LNCaP clone FGC (cell line): ENCODE data around the gene TMEM95.
A peak's percentile ranks its signal among the peaks of the same experiment; 100 is the strongest.

Experiments
- DNase-seq: peaks from one replicate; pipeline ENCODE4 v3.0.0-alpha.2; 2011; ENCODE audit warnings: low read depth
- H3K4me3 ChIP-seq: 2 replicates; pipeline ENCODE4 v1.5.1; 2011; ENCODE audit warnings: mild to moderate bottlenecking, low read depth, low read length, control low read depth
- CTCF ChIP-seq: IDR thresholded peaks from 2 replicates; pipeline ENCODE4 v1.5.1; 2012; ENCODE audit warnings: mild to moderate bottlenecking; ENCODE audit not compliant: control insufficient read depth, insufficient read depth; ENCODE audit errors: extremely low read depth

The TMEM95 gene

GRCh38 chr17:7355053-7355452 is at the start of gene TMEM95:
Gene TMEM95, plus strand, starts transcription at chr17:7355156. Its CDS starts 49 bp downstream, at chr17:7355205.
- DNase-seq: no peak
- no peak for TF ChIP-seq CTCF
- H3K4me3 ChIP-seq: no peak within 1 kb of the TSS

DNA sequence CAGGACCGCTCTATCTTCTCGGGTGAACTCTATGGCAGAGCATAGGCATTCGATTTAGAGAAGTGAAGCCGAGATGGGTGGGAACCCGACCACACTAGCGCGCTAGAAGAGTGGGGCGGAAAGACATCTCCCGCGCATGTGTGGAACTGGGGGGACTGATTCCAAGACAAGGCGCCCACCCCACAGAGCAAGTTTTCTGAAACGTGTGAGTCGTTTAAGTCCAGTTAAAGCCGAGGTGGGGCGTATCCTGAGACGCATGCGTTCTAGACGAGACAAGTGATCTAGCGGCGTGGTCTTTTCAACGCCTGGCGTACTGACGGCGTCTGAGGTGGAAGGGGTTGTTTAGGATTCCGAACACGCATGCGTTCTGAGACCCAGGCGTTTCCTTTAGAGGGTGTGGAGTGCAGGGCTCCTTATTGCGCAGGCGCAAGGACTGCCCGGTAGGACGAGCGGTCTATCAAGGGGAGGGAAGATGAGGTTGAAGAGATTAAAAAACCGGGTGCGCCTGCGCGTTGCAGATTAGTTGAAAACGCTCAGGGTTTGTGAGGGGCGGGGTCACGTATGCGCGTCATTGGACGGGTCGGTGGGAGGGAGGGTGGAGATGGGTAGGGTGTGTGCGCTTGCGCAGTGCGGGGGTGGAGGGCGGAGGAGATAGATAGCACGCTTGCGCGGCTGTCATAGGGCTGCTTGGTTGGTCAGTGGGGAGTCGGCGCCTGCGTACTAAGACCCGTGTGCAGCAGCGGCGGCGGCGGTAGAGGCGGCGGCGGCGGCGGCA is 47.9 kb upstream of the TMEM95 start, which contains the start of gene EIF5A:
TSS of gene EIF5A (plus strand) at position 718 of the 775 bp plus-strand sequence. CDS start 2,008 bp downstream, outside the sequence.
- H3K4me3 ChIP-seq: peak within 1 kb of the TSS; percentile 66
- DNase-seq: peak; percentile 97
- TF ChIP-seq CTCF: no peak

DNA sequence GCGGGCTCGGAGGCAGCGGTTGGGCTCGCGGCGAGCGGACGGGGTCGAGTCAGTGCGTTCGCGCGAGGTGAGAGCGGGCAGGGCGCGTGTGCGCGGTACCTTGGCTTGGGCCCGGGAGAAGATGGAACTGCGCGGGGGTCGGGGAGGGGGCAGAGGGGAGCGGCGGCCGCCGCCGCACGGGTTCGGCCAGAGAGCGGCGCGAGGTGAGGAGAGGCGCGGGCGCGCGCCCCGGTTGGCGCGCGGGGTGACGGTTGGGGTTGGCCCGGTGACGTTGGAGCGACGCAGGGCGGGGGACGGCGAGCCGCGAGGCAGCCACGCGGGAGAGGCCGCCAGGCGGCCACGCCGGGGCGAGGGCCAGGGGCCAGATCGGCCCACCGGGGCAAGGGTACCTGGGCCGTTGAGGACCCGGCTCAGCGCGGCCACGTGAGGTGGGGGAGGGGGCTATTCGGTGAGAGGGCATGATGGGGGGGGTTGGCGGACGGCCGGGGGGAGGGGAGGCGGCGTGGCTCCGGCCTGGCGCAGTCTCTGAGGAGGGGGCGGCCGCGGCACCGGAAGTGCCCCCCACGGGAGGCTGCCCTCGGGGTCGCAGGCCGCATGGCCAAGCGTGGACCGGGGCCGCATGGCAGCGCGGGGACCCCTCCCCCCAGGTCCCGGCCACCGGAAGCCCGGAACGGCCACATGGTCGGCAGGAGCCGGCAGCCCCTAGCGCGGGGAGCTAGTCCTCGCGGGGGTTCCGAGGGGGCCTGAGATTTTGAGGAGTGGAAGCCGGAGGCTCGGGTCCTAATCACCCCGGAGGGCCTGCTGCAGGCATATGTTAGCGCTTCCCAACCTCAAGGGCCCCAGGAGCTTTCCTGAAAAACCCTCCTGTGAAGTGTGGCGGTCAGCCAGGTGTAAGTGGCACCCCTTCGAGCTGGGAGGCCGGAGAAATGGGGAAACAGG is 47.0 kb upstream of the TMEM95 start:
- H3K4me3 ChIP-seq: peak overlapping the region; percentile 66
- no peak for TF ChIP-seq CTCF
- no peak for DNase-seq

DNA sequence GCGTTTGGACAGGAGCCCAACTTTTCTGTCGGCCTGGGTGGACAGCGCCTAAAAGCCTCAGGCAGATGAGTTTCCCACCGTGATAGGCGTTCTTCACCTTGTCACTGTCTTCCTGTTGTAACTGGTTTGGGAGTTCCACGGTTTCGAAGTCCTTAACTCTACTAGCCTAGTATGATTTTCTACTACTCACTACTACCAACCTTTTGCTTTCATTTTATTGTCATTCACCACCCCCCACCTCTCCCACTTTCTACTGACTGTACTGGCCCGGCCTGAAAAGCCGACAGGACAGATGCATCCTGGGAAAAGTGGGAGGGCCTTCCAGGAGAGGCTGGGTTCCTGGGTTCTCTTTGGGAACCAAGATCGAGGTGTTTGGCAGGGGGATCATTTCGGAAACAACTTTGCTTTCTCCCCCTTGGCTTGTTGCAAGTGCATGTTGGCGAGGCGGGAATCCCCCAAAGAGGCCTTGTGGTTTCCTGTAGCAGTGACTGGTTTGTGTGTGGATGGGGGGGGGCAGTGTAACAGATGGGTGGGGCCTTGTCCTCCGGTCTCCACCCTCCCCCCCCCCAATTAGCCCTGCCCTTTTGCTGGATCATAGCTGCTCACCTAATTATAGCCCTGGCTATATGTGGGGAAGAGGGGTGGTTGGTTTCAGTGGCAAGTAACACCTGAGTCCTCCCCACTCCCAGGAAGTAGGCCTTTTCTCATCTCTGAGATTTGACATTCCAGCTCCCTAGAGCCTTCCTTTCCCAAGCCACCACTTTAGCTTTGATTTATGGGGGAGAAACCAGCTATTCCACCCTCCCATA is 46.1 kb upstream of the TMEM95 start:
- no peak for DNase-seq
- TF ChIP-seq CTCF: no peak

DNA sequence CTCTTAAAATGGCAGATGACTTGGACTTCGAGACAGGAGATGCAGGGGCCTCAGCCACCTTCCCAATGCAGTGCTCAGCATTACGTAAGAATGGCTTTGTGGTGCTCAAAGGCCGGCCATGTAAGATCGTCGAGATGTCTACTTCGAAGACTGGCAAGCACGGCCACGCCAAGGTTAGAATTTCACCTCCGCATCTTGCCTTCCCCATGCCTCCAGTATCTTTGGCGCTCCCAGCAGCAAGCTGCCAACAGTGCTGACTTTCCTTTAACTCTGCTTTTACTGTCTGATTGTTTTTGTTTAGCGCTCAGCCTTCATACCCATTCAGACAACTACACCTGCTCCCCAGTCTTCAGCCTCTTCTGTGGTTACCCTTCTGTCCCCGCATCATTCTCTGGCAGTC is 45.3 kb upstream of the TMEM95 start:
- peak overlapping the region; percentile 66 for H3K4me3 ChIP-seq
- TF ChIP-seq CTCF: no peak
- DNase-seq: no peak

More for the DNA sequence above, 46.1 kb upstream of the TMEM95 start:
- peak overlapping the region; percentile 66 for H3K4me3 ChIP-seq

- no peak for DNase-seq
- no peak for TF ChIP-seq CTCF
- no peak overlapping the region for H3K4me3 ChIP-seq
Observed at GRCh38 chr17:7311110-7311705, 43.7 kb upstream of the TMEM95 start.
